Measurements from ENCODE around the gene PRDM5.
A peak's percentile ranks its signal among the peaks of the same experiment; 100 is the strongest.

PRDM5 gene

DNA sequence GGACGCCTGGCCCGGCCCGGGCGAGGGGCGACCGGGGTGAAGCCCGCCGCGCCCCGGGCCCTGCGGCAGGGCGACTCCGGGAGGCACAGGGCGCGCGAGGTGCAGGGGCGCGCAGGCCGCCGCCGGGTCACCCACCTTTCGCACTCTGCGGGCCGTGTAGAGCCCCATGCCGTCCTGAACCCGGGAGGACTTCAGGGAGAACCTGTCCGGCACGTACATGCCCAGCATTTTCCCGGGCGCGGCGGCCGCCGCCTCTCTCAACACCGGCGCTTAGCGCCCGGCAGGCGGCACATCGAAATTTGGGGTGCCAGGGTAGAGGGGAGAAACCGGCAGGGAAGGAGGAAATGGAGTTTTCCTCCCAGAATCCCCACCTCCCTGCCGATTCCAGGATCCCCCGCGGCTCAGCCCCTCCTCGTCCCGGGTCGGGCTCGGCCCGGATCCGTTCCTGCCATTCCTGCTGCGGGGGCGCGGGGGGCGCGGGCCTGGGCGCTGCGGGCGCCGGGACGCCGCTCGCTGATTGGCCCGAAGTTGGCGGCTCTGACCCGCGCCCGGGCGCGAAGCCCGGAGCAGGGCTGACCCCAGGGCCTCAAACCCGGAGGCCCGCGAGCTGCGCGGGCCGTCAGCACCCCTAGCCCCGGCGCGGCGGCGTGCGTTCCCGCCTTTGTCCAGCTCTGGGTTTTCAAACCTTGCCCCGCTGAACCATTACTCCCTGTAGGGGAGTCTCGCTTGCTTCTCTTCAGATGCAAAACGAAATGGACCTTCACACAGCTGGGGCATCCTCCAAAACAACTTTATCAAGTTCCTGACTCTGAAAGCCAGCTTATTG is at the start of gene PRDM5:
PRDM5 (minus strand) TSS at position 346 of the 826 bp plus-strand sequence; CDS start at position 228, 118 bp downstream.
- DNase-seq, result peak; percentile 66

- no peak for DNase-seq
Observed at GRCh38 chr4:120971884-120972283, 49.4 kb upstream of the PRDM5 start.

GRCh38 chr4:120965938-120966337 is 43.4 kb upstream of the PRDM5 start:
- DNase-seq, result no peak

GRCh38 chr4:120964596-120964995 is 42.1 kb upstream of the PRDM5 start:
- DNase-seq, result no peak

GRCh38 chr4:120963449-120963848 is 40.9 kb upstream of the PRDM5 start:
- DNase-seq, result no peak

DNA sequence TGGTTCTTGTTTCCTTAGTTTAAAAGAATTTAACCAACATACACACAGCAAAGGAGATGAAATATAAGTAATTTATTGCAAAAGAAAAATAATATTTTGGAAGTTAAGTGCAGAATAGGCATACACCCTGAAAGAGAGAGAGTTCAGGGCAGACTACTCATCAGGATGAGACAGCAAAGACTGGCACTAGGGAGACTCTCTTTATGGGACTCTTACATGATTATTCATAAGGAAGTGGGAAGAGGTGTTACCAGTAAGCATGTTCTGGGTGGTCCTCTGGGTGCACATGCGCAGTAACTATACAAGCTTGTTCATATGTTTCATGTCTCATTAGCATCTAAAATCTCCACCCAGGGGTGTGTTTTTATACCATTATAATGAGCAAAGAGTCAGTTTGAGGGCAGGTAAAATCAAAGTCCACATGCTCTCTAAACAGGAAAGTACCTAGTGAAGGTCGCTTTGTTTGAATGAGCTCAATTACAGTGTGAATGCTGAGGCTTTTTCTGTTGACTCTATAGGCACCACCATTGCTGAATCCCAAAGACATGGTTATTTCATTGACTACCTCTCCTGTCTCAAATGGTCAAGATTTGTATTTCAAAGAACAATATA is 38.2 kb upstream of the PRDM5 start:
- DNase-seq, result no peak

DNA sequence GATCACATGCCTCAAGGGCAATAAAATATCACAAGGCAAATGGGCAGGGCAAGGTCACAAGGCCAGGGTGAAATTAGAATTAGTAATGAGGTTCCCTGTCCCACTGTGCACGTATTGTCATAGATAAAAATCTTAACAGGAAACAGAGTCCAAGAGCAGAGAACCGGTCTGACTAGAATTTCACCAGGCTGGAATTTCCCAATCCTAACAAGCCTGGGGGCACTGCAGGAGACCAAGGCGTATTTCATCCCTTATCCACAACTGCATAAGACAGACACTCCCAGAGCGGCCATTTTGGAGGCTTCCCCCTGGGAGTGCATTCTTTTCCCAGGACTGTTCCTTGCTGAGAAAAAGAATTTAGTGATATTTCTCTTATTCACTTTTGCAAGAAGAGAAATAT is 25.9 kb upstream of the PRDM5 start:
- no peak for DNase-seq

DNA sequence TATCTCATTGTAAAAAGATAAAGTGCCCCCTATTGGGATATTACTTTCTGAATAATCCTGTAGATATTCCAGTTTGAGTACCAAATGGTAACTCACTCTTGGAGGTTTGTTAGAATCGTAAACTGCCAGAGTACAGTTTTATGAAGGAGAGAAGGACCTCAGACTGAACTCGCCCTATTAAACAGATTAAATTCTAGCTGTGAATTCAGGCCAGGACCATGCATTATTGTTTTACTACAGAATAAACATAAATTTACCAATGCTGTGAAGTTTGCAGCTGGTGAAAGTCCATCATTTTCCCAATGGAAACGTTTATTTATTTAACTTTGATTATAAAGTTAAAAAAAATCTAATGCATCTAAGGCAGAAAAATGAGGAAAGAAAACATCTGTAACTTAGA is 20.2 kb upstream of the PRDM5 start:
- no peak for DNase-seq

DNA sequence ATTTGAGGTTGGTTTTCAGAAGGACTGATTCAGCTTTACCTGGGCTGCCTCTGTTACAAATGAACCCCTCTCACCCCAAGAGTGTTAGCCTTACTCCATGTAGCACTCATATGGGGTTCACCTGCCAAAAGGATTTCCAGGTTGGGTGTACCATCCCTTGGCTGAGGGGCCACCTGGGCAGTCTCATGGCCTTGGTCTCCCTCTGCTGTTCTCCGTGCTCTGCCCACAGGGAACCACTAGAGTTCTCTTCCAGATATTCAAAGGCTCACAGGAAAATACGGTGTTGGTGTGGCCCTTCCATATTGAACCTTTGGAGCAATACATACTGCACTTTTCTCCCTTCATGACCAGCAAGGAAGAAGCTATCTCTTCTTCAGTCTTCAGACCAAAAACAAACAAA is 18.0 kb upstream of the PRDM5 start:
- no peak for DNase-seq

- DNase-seq, result no peak
Observed at GRCh38 chr4:120939693-120940092, 17.2 kb upstream of the PRDM5 start.

- no peak for DNase-seq
Observed at GRCh38 chr4:120929847-120930246, 7.3 kb upstream of the PRDM5 start.

DNA sequence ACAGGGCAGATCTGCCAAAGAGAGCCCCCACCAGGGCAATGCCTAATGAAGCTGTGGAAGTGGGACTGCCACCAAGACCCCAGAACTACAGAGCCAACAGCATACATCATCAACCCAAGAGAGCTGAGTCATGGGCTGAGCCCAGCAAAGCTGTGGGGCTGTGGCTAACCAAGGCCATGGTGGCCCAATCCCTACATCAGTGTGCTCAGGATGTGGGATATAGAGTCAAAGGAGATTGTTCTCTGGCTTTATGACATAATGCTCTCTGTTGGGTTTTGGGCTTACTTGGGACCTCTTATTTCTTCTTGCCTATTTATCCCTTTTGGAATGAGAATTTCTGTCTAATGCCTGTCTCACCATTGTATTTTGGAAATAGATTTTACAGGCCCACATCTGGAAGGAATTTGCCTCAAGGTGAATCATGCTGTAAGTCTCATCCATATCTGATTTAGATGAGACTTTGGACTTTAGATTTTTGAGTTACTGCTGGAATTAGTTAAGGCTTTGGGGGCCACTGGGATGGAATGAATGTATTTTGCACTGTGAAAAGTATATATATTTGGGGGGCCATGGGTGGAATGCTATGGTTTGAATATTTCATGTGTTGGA is 5.4 kb upstream of the PRDM5 start:
- no peak for DNase-seq

- no peak for DNase-seq
Observed at GRCh38 chr4:120926358-120927025, 4.0 kb upstream of the PRDM5 start.

DNA sequence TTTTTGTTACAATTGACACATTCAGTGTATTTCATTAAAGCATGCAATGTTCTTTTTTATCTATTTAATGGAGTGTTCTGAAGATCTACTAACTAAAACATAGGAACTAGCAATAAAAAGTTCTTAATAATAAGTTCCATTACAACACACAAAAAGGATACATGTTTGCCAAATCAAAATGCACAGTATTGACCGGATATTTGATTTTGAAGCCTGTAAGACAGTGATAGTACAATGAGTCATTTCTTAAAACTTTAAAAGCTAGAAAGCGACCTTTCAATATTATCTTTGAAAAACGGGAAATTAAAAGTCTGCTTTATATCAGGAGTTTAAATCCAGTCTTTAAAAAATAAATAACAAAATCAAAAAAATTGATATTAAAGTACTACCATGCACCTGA is 2.4 kb upstream of the PRDM5 start:
- DNase-seq, result no peak

GRCh38 chr4:120923207-120923522 is 639 bp upstream of the PRDM5 start:
- DNase-seq, result no peak

DNA sequence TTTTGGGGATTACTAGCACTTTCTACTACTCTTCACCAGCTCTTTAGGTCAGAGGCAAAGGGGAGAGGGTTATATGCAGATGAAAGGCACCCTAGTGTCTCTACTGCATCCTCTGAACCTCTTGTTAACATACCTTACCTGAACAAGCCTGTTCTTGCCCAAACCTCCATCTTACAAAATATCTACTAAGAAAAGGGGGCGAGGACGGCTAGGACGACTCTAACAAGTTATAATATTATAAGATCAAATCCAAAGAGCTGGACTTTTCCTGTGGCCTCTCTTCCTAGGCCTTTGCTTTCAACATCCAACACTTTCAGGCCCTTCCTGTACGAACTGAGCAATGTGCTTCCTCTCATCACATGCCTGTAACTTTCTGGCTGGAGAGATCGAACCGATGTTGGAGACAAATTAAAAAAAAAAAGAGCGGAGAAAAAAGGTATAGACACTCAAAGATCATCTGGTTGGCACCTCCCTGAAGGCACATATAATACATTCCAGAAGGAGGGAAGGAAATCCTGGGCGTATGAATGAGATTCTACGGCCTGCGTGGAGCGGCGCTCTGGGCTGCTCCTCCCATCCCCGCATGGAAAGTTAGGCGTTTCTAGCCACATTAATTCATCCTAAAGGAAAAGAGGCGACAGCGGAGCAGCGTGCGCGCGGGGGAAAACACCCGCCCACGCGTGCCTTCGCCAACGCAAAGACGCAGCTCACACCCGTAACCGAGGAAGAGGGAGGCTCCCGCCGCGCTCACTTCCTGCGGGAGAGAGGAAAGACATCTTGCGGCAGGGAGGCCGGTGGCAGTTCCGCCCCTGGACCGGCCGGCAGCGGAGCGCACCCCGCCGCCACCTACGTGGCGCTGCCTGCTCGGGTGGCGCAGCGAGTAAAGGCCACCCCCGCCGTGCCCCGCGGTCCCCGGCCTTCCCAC is 808 bp downstream of the PRDM5 start:
- DNase-seq, result peak; percentile 62

GRCh38 chr4:120920666-120921065 is 1.9 kb downstream of the PRDM5 start:
- DNase-seq, result no peak

GRCh38 chr4:120919358-120919757 is 3.2 kb downstream of the PRDM5 start:
- peak; percentile 29 for DNase-seq

DNA sequence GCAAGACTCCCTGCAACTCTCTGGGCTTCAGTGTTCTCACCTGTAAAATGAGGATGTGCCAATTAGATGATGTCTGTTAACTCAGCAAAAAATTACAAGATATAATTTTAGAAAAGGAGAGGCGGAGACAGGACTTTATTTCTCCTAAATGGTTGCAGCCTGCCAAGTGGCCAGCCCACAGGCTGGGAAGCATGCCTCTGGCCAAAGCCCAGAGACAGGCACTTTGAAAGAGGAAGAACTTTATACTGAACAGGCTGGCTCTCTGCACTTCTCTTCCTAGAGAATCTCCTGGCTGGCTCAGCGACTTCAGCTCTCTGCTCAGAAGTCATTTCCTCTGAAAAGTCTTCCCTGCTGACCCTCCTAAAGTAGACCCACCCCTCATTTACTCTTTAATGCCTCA is 3.7 kb downstream of the PRDM5 start:
- peak; percentile 64 for DNase-seq

DNA sequence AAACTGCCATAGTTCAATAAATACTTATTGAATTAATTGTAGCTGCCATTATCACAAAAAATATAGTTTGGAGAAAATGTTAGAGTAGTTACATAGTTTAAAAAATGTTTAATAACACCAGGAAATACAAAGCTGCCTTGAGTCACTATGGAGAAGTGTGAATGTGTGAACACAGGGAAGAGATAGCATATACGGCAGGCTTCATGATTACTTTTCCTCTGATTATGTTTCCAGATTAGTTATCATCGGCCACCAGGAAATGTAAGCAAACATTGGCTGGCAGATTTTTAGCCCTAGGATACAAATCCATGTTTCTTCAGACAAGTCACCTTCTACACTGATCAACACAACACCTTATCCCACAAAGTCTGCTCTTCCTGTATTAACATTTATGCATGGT is 4.4 kb downstream of the PRDM5 start:
- DNase-seq, result no peak

DNA sequence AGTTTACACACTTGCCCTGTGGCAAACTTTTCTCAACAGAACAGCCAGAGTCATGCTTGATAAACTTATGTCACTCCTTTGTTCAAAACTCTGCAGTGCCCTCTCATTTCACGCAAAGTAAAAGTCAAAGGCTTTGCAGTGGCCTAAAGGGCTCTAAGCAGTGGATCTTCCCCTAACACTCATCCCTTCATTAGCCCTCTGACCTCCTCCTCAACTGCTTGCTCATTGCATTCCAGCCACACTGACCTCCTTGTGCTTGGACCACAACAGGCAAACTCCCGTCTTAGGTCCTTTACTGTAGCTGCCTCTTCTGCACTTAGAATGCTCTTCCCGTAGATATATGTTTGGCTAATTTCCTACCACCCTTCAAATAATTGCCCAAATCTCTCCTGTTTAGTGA is 5.6 kb downstream of the PRDM5 start:
- no peak for DNase-seq

DNA sequence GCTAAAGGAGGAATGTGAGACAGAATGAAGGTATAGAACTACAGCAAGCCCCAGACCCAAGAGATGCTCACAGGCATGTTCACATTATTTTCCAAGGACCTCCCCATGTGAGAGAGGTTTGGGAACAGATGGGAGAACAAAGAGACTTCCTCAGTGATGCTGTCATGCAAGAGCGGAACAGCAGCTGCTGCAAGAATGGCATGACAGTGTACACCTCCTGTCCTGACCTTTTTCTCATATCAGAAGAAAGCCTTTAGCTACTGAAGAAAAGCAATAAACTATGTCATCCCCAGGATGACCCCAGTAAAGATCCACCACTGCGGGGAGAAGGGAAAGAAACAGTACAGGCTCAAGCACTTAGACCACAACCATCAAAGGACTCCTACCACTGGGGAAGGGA is 7.2 kb downstream of the PRDM5 start:
- DNase-seq, result no peak

GRCh38 chr4:120903419-120903818 is 19.1 kb downstream of the PRDM5 start:
- no peak for DNase-seq

Data from RPMI8226 (cell line).